WTC11 (cell line): ENCODE data around the gene C10orf105.

Experiments used
- MYBL2 ChIP-seq: sonication (generic); formaldehyde crosslinking; IDR thresholded peaks from 2 replicates; pipeline ENCODE4 v1.8.1; 2023; ENCODE audit warnings: mild to moderate bottlenecking, moderate library complexity, missing genetic modification reagents
- NR3C1 ChIP-seq: sonication (generic); formaldehyde crosslinking; conservative IDR thresholded peaks from 2 replicates; pipeline ENCODE4 v1.8.1; 2023; ENCODE audit warnings: low read depth, mild to moderate bottlenecking, missing genetic modification reagents
- TF ChIP-seq, protein P1 (sequence below): fragments of 200-600 bp; IDR thresholded peaks from 2 replicates; pipeline ENCODE4 v1.8.0; 2022; ENCODE audit warnings: antibody characterized with exemption
- TF ChIP-seq, protein P2 (sequence below): sonication (generic); formaldehyde crosslinking; IDR thresholded peaks from 2 replicates; pipeline ENCODE4 v1.8.1; 2023; ENCODE audit warnings: mild to moderate bottlenecking, missing genetic modification reagents, moderate library complexity
- TF ChIP-seq, protein P3 (sequence below): sonication (generic); formaldehyde crosslinking; IDR thresholded peaks from 2 replicates; pipeline ENCODE4 v1.8.1; 2023; ENCODE audit warnings: mild to moderate bottlenecking, moderate library complexity, missing genetic modification reagents

DNA sequence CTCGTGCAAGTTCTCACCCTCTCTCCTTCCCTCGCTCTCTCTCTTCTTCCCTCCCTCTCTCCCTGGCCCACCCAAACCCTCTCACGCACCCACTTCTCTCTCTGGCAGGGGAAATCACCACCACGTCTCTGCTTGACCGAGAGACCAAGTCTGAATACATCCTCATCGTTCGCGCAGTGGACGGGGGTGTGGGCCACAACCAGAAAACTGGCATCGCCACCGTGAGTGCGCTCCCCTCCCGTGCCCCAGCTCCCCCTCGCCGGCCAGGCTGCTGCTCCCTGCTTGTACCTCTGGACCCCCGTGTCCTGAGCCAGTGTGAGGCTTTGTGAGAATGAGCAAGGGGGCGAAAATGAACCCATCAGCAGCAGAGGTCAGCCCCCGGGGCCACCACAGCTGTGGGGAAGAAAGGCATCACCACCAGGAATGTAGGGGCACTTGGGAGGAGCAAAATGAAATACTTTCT is 25.5 kb downstream of the C10orf105 start:
- TF ChIP-seq, protein P1, sequence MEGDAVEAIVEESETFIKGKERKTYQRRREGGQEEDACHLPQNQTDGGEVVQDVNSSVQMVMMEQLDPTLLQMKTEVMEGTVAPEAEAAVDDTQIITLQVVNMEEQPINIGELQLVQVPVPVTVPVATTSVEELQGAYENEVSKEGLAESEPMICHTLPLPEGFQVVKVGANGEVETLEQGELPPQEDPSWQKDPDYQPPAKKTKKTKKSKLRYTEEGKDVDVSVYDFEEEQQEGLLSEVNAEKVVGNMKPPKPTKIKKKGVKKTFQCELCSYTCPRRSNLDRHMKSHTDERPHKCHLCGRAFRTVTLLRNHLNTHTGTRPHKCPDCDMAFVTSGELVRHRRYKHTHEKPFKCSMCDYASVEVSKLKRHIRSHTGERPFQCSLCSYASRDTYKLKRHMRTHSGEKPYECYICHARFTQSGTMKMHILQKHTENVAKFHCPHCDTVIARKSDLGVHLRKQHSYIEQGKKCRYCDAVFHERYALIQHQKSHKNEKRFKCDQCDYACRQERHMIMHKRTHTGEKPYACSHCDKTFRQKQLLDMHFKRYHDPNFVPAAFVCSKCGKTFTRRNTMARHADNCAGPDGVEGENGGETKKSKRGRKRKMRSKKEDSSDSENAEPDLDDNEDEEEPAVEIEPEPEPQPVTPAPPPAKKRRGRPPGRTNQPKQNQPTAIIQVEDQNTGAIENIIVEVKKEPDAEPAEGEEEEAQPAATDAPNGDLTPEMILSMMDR: no peak
- TF ChIP-seq MYBL2 (no peak), NR3C1 (CRISPR knock-in tag) (no peak)
- TF ChIP-seq, protein P2, sequence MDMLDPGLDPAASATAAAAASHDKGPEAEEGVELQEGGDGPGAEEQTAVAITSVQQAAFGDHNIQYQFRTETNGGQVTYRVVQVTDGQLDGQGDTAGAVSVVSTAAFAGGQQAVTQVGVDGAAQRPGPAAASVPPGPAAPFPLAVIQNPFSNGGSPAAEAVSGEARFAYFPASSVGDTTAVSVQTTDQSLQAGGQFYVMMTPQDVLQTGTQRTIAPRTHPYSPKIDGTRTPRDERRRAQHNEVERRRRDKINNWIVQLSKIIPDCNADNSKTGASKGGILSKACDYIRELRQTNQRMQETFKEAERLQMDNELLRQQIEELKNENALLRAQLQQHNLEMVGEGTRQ: no peak
- TF ChIP-seq, protein P3, sequence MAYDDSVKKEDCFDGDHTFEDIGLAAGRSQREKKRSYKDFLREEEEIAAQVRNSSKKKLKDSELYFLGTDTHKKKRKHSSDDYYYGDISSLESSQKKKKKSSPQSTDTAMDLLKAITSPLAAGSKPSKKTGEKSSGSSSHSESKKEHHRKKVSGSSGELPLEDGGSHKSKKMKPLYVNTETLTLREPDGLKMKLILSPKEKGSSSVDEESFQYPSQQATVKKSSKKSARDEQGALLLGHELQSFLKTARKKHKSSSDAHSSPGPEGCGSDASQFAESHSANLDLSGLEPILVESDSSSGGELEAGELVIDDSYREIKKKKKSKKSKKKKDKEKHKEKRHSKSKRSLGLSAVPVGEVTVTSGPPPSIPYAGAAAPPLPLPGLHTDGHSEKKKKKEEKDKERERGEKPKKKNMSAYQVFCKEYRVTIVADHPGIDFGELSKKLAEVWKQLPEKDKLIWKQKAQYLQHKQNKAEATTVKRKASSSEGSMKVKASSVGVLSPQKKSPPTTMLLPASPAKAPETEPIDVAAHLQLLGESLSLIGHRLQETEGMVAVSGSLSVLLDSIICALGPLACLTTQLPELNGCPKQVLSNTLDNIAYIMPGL (CRISPR knock-in tag): no peak
